Skin epidermis (tissue), 12 donors: ENCODE results near the gene ZNF75A.

ENCODE experiments used
- H3K27ac ChIP-seq, 21 experiments: fragments of 200-600 bp; sonication (generic) in 11 of 21; one replicate each; pipeline ENCODE4 v1.5.0; 2020; ENCODE audit warnings: mild to moderate bottlenecking in 3 of 21, inconsistent platforms in 2 of 21, moderate library complexity in 2 of 21
- H3K4me3 ChIP-seq, 7 experiments: fragments of 200-600 bp; sonication (generic) in 2 of 7; one replicate each; pipeline ENCODE4 v1.5.0; 2020; ENCODE audit warnings: inconsistent platforms in 2 of 7, mild to moderate bottlenecking in 2 of 7, moderate library complexity in 1 of 7

ZNF75A gene

GRCh38 chr16:3358871-3359270, 53.6 kb downstream of the ZNF75A start:
- no peak overlapping the region for H3K27ac ChIP-seq
- no peak overlapping the region for H3K4me3 ChIP-seq

- Histone ChIP-seq H3K4me3 (no peak overlapping the region), H3K27ac (no peak overlapping the region)
Observed at GRCh38 chr16:3362931-3363330, 57.6 kb downstream of the ZNF75A start.

GRCh38 chr16:3363793-3364192, 58.5 kb downstream of the ZNF75A start:
- H3K27ac ChIP-seq, result no peak overlapping the region
- H3K4me3 ChIP-seq, result no peak overlapping the region

- peak overlapping the region in 10 of 21 experiments; percentile 9 to 71 (median 40) for H3K27ac ChIP-seq
- H3K4me3 ChIP-seq, result peak overlapping the region in 6 of 7 experiments; percentile 13 to 37 (median 16)
Observed at GRCh38 chr16:3364774-3365427, 59.6 kb downstream of the ZNF75A start.
